B cell (primary cell): ENCODE data around the gene CDKN1A.

ENCODE experiments used
- CTCF ChIP-seq: fragments of 200-600 bp; IDR thresholded peaks from one replicate; pipeline ENCODE4 v1.8.0; 2022; ENCODE audit warnings: antibody characterized with exemption, mild to moderate bottlenecking
- EZH2 ChIP-seq: IDR thresholded peaks from 2 replicates; pipeline ENCODE4 v1.6.1; 2012; ENCODE audit warnings: borderline replicate concordance, low read depth, mild to moderate bottlenecking, moderate library complexity, low read length; ENCODE audit not compliant: insufficient read depth, poor library complexity, severe bottlenecking

GRCh38 chr6:36700071-36700812 is 21.7 kb downstream of the CDKN1A start:
- no peak for TF ChIP-seq EZH2
- no peak for TF ChIP-seq CTCF
